HAP-1 (cell line): ENCODE results near the gene PPARGC1A.

Experiments used
- DNase-seq, 2 experiments: peaks; one replicate each; pipeline ENCODE4 v3.0.0-alpha.2; 2016 to 2020; ENCODE audit warnings: low spot score in 2 of 2
- H3K27me3 ChIP-seq: fragments of 250-450 bp; sonication (Bioruptor Pico); 2 replicates; pipeline ENCODE4 v1.5.1; 2020; ENCODE audit warnings: low read depth, mild to moderate bottlenecking, moderate library complexity
- H3K36me3 ChIP-seq: fragments of 250-450 bp; sonication (Bioruptor Pico); replicated peaks from 2 replicates; pipeline ENCODE4 v1.5.1; 2020; ENCODE audit warnings: mild to moderate bottlenecking
- H3K4me1 ChIP-seq: fragments of 250-450 bp; sonication (Bioruptor Pico); 2 replicates; pipeline ENCODE4 v1.5.1; 2020; ENCODE audit warnings: mild to moderate bottlenecking
- H3K4me3 ChIP-seq: fragments of 250-450 bp; sonication (Bioruptor Pico); 2 replicates; pipeline ENCODE4 v1.5.1; 2020; ENCODE audit warnings: mild to moderate bottlenecking, moderate library complexity
- H3K9me3 ChIP-seq: fragments of 250-450 bp; sonication (Bioruptor Pico); 2 replicates; pipeline ENCODE4 v1.5.1; 2020; ENCODE audit warnings: mild to moderate bottlenecking, moderate library complexity
- in situ Hi-C: fragments of 300-500 bp; cut with MboI; formaldehyde crosslinking; loops from 3 replicates; pipeline ENCODE4 v1.14.3; 2020; ENCODE audit warnings: low sequenced_read_pairs, inconsistent platforms, mixed read lengths

The PPARGC1A gene

GRCh38 chr4:23779422-23779821 lies 110.4 kb downstream of the PPARGC1A start:
- Histone ChIP-seq H3K4me3 (no peak overlapping the region), H3K9me3 (no peaks in the 10 kb centered on the region), H3K27me3 (no peaks in the 10 kb centered on the region), H3K36me3 (no peaks in the 10 kb centered on the region), H3K4me1 (no peaks in the 10 kb centered on the region)
- in situ Hi-C loops: no loop called here
- DNase-seq: no peak

GRCh38 chr4:23775694-23776093 lies 114.2 kb downstream of the PPARGC1A start:
- no peaks in the 10 kb centered on the region for H3K9me3 ChIP-seq
- no peak for DNase-seq
- in situ Hi-C loops: no loop called here
- no peaks in the 10 kb centered on the region for H3K4me1 ChIP-seq
- no peak overlapping the region for H3K4me3 ChIP-seq
- H3K27me3 ChIP-seq: no peaks in the 10 kb centered on the region
- H3K36me3 ChIP-seq: no peaks in the 10 kb centered on the region

GRCh38 chr4:23774909-23775308 lies 114.9 kb downstream of the PPARGC1A start:
- no peaks in the 10 kb centered on the region for H3K27me3 ChIP-seq
- no peaks in the 10 kb centered on the region for H3K36me3 ChIP-seq
- in situ Hi-C loops: no loop called here
- no peak overlapping the region for H3K4me3 ChIP-seq
- H3K9me3 ChIP-seq: no peaks in the 10 kb centered on the region
- no peak for DNase-seq
- no peaks in the 10 kb centered on the region for H3K4me1 ChIP-seq

- no peak for DNase-seq
- H3K9me3 ChIP-seq: no peaks in the 10 kb centered on the region
- in situ Hi-C loops: no loop called here
- no peaks in the 10 kb centered on the region for H3K36me3 ChIP-seq
- no peaks in the 10 kb centered on the region for H3K4me1 ChIP-seq
- H3K4me3 ChIP-seq: no peak overlapping the region
- H3K27me3 ChIP-seq: no peaks in the 10 kb centered on the region
Observed at GRCh38 chr4:23773884-23774636, 115.8 kb downstream of the PPARGC1A start.

- DNase-seq: no peak
- in situ Hi-C loops: no loop called here
- Histone ChIP-seq H3K36me3 (no peaks in the 10 kb centered on the region), H3K4me3 (no peak overlapping the region), H3K9me3 (no peaks in the 10 kb centered on the region), H3K27me3 (no peaks in the 10 kb centered on the region), H3K4me1 (no peaks in the 10 kb centered on the region)
Observed at GRCh38 chr4:23770011-23770410, 119.8 kb downstream of the PPARGC1A start.

GRCh38 chr4:23769406-23769805 lies 120.4 kb downstream of the PPARGC1A start:
- Histone ChIP-seq H3K4me3 (no peak overlapping the region), H3K36me3 (no peaks in the 10 kb centered on the region), H3K27me3 (no peaks in the 10 kb centered on the region), H3K4me1 (no peaks in the 10 kb centered on the region), H3K9me3 (no peaks in the 10 kb centered on the region)
- DNase-seq: no peak
- in situ Hi-C loops: no loop called here

GRCh38 chr4:23768541-23768940 lies 121.3 kb downstream of the PPARGC1A start:
- Histone ChIP-seq H3K9me3 (no peaks in the 10 kb centered on the region), H3K27me3 (no peaks in the 10 kb centered on the region), H3K4me1 (no peaks in the 10 kb centered on the region), H3K36me3 (no peaks in the 10 kb centered on the region), H3K4me3 (no peak overlapping the region)
- in situ Hi-C loops: no loop called here
- DNase-seq: no peak

GRCh38 chr4:23766344-23766743 lies 123.5 kb downstream of the PPARGC1A start:
- no peaks in the 10 kb centered on the region for H3K4me1 ChIP-seq
- no peaks in the 10 kb centered on the region for H3K36me3 ChIP-seq
- DNase-seq: no peak
- no peaks in the 10 kb centered on the region for H3K9me3 ChIP-seq
- no peaks in the 10 kb centered on the region for H3K27me3 ChIP-seq
- no peak overlapping the region for H3K4me3 ChIP-seq
- in situ Hi-C loops: no loop called here

- no peaks in the 10 kb centered on the region for H3K9me3 ChIP-seq
- no peaks in the 10 kb centered on the region for H3K27me3 ChIP-seq
- DNase-seq: no peak
- no peaks in the 10 kb centered on the region for H3K36me3 ChIP-seq
- no peaks in the 10 kb centered on the region for H3K4me1 ChIP-seq
- H3K4me3 ChIP-seq: no peak overlapping the region
- in situ Hi-C loops: no loop called here
Observed at GRCh38 chr4:23763559-23763958, 126.3 kb downstream of the PPARGC1A start.

- in situ Hi-C loops: no loop called here
- no peaks in the 10 kb centered on the region for H3K36me3 ChIP-seq
Observed at GRCh38 chr4:23762551-23762950, 127.3 kb downstream of the PPARGC1A start.

GRCh38 chr4:23759066-23759465 lies 130.8 kb downstream of the PPARGC1A start:
- no peak for DNase-seq
- no peaks in the 10 kb centered on the region for H3K4me1 ChIP-seq
- H3K9me3 ChIP-seq: no peaks in the 10 kb centered on the region; the same call in 1 of the 2 replicates
- no peak overlapping the region for H3K4me3 ChIP-seq
- no peaks in the 10 kb centered on the region for H3K36me3 ChIP-seq
- in situ Hi-C loops: no loop called here
- no peaks in the 10 kb centered on the region for H3K27me3 ChIP-seq

More at GRCh38 chr4:23762551-23762950, 127.3 kb downstream of the PPARGC1A start:
- no peak for DNase-seq
- no peaks in the 10 kb centered on the region for H3K27me3 ChIP-seq
- H3K4me1 ChIP-seq: no peaks in the 10 kb centered on the region
- no peak overlapping the region for H3K4me3 ChIP-seq
- H3K9me3 ChIP-seq: no peaks in the 10 kb centered on the region

GRCh38 chr4:23754688-23755087 lies 135.2 kb downstream of the PPARGC1A start:
- no peaks in the 10 kb centered on the region for H3K36me3 ChIP-seq
- H3K4me1 ChIP-seq: no peaks in the 10 kb centered on the region
- DNase-seq: no peak
- no peaks in the 10 kb centered on the region; the same call in 1 of the 2 replicates for H3K9me3 ChIP-seq
- no peak overlapping the region for H3K4me3 ChIP-seq
- in situ Hi-C loops: no loop called here
- no peaks in the 10 kb centered on the region for H3K27me3 ChIP-seq

- Histone ChIP-seq H3K9me3 (no peaks in the 10 kb centered on the region), H3K4me1 (no peaks in the 10 kb centered on the region), H3K4me3 (no peak overlapping the region), H3K36me3 (no peaks in the 10 kb centered on the region), H3K27me3 (no peaks in the 10 kb centered on the region)
- in situ Hi-C loops: no loop called here
- no peak for DNase-seq
Observed at GRCh38 chr4:23750125-23750524, 139.7 kb downstream of the PPARGC1A start.

GRCh38 chr4:23747281-23747735 lies 142.5 kb downstream of the PPARGC1A start:
- Histone ChIP-seq H3K27me3 (no peaks in the 10 kb centered on the region), H3K4me3 (no peak overlapping the region), H3K4me1 (no peaks in the 10 kb centered on the region), H3K9me3 (no peaks in the 10 kb centered on the region), H3K36me3 (no peaks in the 10 kb centered on the region)
- in situ Hi-C loops: no loop called here
- no peak for DNase-seq

GRCh38 chr4:23746672-23747071 lies 143.2 kb downstream of the PPARGC1A start:
- H3K27me3 ChIP-seq: no peaks in the 10 kb centered on the region
- H3K4me1 ChIP-seq: no peaks in the 10 kb centered on the region
- H3K36me3 ChIP-seq: no peaks in the 10 kb centered on the region
- in situ Hi-C loops: no loop called here
- no peak for DNase-seq
- H3K9me3 ChIP-seq: no peaks in the 10 kb centered on the region
- H3K4me3 ChIP-seq: no peak overlapping the region
